Esophagus squamous epithelium (tissue), 5 donors: ENCODE results near the gene CAMK2G. TPM values are rescaled to one million over a fixed set of nuclear protein-coding genes. Genes with fewer than 3 reads are reported as not detected.

ENCODE experiments used
- DNase-seq: peaks from one replicate; lab custom pipeline; 2025; lab: John Stamatoyannopoulos, UW
- H3K27ac ChIP-seq, 4 donors: fragments of 200-600 bp; sonication (generic); one replicate each; pipeline ENCODE4 v1.5.1; 2016 to 2019; ENCODE audit warnings: mild to moderate bottlenecking in 1 of 4
- H3K27me3 ChIP-seq, 4 donors: fragments of 200-600 bp; sonication (generic); 1 replicate in 3 of 4; 2 replicates in 1 of 4; pipeline versions ENCODE4 v1.5.1 to v1.6.0; 2017 to 2021; ENCODE audit warnings: antibody characterized with exemption in 1 of 4
- H3K36me3 ChIP-seq, 3 donors: fragments of 200-600 bp; sonication (generic); one replicate each; pipeline ENCODE4 v1.5.1; 2016 to 2019
- H3K4me1 ChIP-seq, 3 donors: fragments of 200-600 bp; sonication (generic); one replicate each; pipeline ENCODE4 v1.5.1; 2017 to 2019
- H3K4me3 ChIP-seq, 4 donors: fragments of 200-600 bp; sonication (generic); 1 replicate in 3 of 4; 2 replicates in 1 of 4; pipeline ENCODE4 v1.5.1; 2016 to 2019; ENCODE audit warnings: mild to moderate bottlenecking in 2 of 4, moderate library complexity in 1 of 4
- H3K9me3 ChIP-seq, 3 donors: fragments of 200-600 bp; sonication (generic); one replicate each; pipeline ENCODE4 v1.5.1; 2016 to 2019
- POLR2A ChIP-seq, 4 donors: fragments of 450-650 bp; IDR thresholded peaks; one replicate each; pipeline ENCODE4 v1.6.1; 2017; ENCODE audit warnings: antibody characterized with exemption in 4 of 4, mild to moderate bottlenecking in 4 of 4, moderate library complexity in 3 of 4
- WGBS, 2 donors: methylation state at CpG; one replicate each; pipeline ENCODE4 v1.1.5; 2018; 5-methylcytosine and 5-hydroxymethylcytosine counted together
- intact Hi-C: fragments of 100-400 bp; cut with DNase I; formaldehyde crosslinking; loops from one replicate; pipeline ENCODE4 v1.15.0; 2022
- total RNA-seq, 4 donors: library from RNA; depleted of rRNA; stranded (reverse); fragments of >200 nt; gene quantifications; one replicate each; pipeline ENCODE4 v1.1.0, GENCODE V29; 2016
- TF ChIP-seq, protein P1 (sequence below), 6 experiments: fragments of 450-650 bp in 4 of 6; fragments of 200-600 bp in 2 of 6; sonication (generic) in 2 of 6; IDR thresholded peaks; one replicate each; pipeline ENCODE4 v1.5.1; 2016 to 2019; ENCODE audit warnings: antibody characterized with exemption in 6 of 6, mild to moderate bottlenecking in 4 of 6, moderate library complexity in 4 of 6
- donor health status: DM: yes; HTN: yes; CAD: no.

CAMK2G gene
- total RNA-seq, 4 donors from 2014 or later, result 15.5 to 37.0 (median 28.6) TPM

DNA sequence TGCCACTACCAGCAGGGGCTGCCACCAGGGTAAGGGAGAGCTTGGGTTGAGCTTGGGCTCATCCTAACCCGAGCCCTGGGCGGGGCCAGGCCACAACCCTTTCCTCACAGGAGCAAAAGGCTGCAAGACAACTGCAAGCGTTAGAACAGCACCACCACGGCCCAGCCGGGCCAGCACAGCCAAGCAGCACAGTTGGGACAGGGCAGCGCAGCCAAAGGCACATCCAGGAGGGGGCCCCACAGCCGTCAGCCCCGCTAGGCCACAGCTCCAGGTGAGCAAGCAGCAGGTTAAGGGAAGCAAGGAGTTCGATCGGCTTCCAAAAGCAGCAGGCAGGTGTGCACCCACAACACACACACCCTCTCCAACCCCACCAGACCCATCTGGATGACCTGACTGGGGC is 56.0 kb downstream of the CAMK2G start:
- H3K36me3 ChIP-seq, result peaks cover 0 to 84% (median 16%) of the 10 kb centered on the region in 3 donors
- H3K27ac ChIP-seq, result peak overlapping the region in 3 of 4 donors; percentile 18 to 76 (median 39)
- 100% methylated on average over 2 of the region's 10 CpGs; no CpG with 5 or more reads in 1 of the 2 donors for WGBS, 2 donors
- no peaks in the 10 kb centered on the region for H3K27me3 ChIP-seq
- intact Hi-C loops, result no loop called here
- peaks cover 19 to 80% (median 38%) of the 10 kb centered on the region in 3 donors for H3K4me1 ChIP-seq
- DNase-seq, result no peak
- no peak for TF ChIP-seq POLR2A (IDR thresholded peaks at IDR 0.05)
- TF ChIP-seq, protein P1, sequence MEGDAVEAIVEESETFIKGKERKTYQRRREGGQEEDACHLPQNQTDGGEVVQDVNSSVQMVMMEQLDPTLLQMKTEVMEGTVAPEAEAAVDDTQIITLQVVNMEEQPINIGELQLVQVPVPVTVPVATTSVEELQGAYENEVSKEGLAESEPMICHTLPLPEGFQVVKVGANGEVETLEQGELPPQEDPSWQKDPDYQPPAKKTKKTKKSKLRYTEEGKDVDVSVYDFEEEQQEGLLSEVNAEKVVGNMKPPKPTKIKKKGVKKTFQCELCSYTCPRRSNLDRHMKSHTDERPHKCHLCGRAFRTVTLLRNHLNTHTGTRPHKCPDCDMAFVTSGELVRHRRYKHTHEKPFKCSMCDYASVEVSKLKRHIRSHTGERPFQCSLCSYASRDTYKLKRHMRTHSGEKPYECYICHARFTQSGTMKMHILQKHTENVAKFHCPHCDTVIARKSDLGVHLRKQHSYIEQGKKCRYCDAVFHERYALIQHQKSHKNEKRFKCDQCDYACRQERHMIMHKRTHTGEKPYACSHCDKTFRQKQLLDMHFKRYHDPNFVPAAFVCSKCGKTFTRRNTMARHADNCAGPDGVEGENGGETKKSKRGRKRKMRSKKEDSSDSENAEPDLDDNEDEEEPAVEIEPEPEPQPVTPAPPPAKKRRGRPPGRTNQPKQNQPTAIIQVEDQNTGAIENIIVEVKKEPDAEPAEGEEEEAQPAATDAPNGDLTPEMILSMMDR (IDR thresholded peaks at IDR 0.05), result no peak
- H3K4me3 ChIP-seq, result no peak overlapping the region
- no peaks in the 10 kb centered on the region for H3K9me3 ChIP-seq

DNA sequence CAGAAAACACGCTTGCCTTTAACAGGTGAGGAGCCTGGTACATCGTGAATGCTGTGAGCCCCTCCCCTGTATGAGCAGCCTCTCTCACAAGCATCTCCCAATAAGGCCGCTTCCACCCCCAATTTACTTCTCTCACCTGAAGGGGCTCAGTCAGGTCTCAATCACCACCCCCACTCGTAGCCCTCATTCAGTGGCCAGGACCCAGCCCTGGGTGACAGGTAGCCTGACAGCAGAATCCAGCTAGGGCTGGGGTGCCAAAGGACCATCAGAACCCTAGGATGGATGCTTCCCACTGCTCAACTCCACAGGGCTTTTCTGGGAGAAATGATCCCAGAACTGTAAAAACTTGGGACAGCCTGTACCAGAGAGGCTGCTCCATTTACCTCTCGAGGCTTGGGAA is 56.5 kb downstream of the CAMK2G start:
- no peaks in the 10 kb centered on the region for H3K9me3 ChIP-seq
- H3K27me3 ChIP-seq, result no peaks in the 10 kb centered on the region
- H3K4me1 ChIP-seq, result peaks cover 19 to 86% (median 39%) of the 10 kb centered on the region in 3 donors
- WGBS, 2 donors, result 83 to 92% methylated on average over 2 to 5 of the region's 5 CpGs
- peaks cover 0 to 84% (median 18%) of the 10 kb centered on the region in 3 donors for H3K36me3 ChIP-seq
- H3K4me3 ChIP-seq, result no peak overlapping the region
- TF ChIP-seq, protein P1 (IDR thresholded peaks at IDR 0.05), result no peak
- no peak for TF ChIP-seq POLR2A (IDR thresholded peaks at IDR 0.05)
- peak overlapping the region in 2 of 4 donors; percentile 39 to 76 for H3K27ac ChIP-seq
- DNase-seq, result no peak
- intact Hi-C loops, result no loop called here

DNA sequence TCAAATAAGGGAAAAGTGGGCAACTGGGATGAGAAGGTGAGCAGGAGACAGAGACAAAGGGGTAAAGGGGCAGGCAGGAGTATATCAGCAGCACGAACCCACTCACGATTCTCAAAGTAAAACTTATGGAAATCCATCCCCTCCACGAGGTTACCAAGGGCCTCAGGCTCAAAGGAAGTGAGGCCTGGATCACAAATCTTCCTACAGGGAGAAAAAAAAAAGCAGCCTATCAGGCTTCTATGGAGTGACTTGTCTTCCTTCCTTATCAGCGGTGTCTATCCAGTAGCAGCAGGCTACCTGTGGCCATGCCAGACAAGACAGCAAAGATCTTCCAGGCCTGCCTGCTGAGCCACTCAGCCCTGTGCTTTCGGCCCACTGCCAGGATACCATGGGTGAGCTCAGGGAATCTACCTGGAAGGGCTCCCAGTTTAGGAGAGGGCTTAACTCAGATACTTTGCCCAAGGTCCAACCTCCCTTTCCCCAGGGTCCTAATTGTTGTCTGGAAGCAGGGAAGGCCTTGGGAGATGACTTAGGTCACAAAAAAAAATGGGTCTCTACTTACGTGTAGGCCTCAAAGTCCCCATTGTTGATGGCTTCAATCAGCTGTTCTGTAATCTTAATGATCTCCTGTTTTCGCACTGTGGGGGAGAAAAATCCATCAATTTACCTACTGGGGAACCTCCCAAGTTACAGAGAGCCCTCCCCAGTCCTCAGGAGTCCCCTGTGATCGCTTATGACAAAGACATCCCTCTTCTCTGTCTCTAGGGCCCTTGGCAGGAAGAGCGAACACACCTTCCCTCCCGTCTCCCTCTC is 57.2 kb downstream of the CAMK2G start:
- Histone ChIP-seq H3K27ac (peak overlapping the region; percentile 3 to 76 (median 52)), H3K4me1 (peaks cover 19 to 93% (median 46%) of the 10 kb centered on the region in 3 donors), H3K27me3 (no peaks in the 10 kb centered on the region), H3K4me3 (no peak overlapping the region), H3K9me3 (no peaks in the 10 kb centered on the region), H3K36me3 (peaks cover 0 to 78% (median 18%) of the 10 kb centered on the region in 3 donors)
- WGBS, 2 donors, result 70 to 73% methylated on average over 10 of the region's 10 CpGs
- no peak for DNase-seq
- TF ChIP-seq, protein P1 (IDR thresholded peaks at IDR 0.05), result no peak
- TF ChIP-seq POLR2A (IDR thresholded peaks at IDR 0.05), result no peak
- intact Hi-C loops, result no loop called here

DNA sequence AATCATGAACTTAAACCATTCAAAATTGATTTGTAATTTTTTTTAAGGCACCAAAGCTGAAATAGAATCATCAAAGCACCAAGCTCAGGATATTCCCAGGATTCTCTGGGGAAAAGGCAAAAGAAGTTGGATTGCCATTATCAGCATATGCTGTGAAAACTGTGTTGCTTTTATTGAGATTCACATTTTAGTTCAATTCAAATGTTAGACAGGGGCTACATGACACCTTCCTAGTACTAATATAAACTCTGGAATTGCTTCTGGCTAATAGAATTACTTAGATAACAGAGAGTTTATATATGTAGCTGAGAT is 58.7 kb downstream of the CAMK2G start:
- intact Hi-C loops, result no loop called here
- peak overlapping the region in 3 of 4 donors; percentile 5 to 76 (median 30) for H3K27ac ChIP-seq
- peaks cover 21 to 86% (median 47%) of the 10 kb centered on the region in 3 donors for H3K4me1 ChIP-seq
- no peak overlapping the region for H3K4me3 ChIP-seq
- no peaks in the 10 kb centered on the region for H3K9me3 ChIP-seq
- TF ChIP-seq POLR2A (IDR thresholded peaks at IDR 0.05), result no peak
- TF ChIP-seq, protein P1 (IDR thresholded peaks at IDR 0.05), result no peak
- peaks cover 0 to 67% (median 10%) of the 10 kb centered on the region in 3 donors for H3K36me3 ChIP-seq
- H3K27me3 ChIP-seq, result no peaks in the 10 kb centered on the region
- no peak for DNase-seq
